Measurements from ENCODE around the gene VPS4B.

VPS4B gene

GRCh38 chr18:63409301-63409700 lies 13.0 kb downstream of the VPS4B start:
- TF ChIP-seq POLR2AphosphoS5 (IDR thresholded peaks at IDR 0.05; ENCODE audit: low read depth) (no peak), CTCF (IDR thresholded peaks at IDR 0.05; ENCODE audit: insufficient read depth, low read length) (no peak)
- Histone ChIP-seq H3K27ac (replicated peaks) (no peak overlapping the region), H3K27me3 (ENCODE audit: insufficient read depth, poor library complexity, severe bottlenecking) (no peaks in the 10 kb centered on the region), H3K4me3 (replicated peaks; ENCODE audit: insufficient read depth, low read length) (no peak overlapping the region)
- no peak for DNase-seq (ENCODE audit: low read depth in 1 of 2, low spot score in 1 of 2)

- DNase-seq (ENCODE audit: low read depth in 1 of 2, low spot score in 1 of 2), result no peak
- Histone ChIP-seq H3K4me3 (replicated peaks; ENCODE audit: insufficient read depth, low read length) (no peak overlapping the region), H3K27ac (replicated peaks) (no peak overlapping the region), H3K27me3 (ENCODE audit: insufficient read depth, poor library complexity, severe bottlenecking) (no peaks in the 10 kb centered on the region)
- TF ChIP-seq REST (IDR thresholded peaks at IDR 0.05; ENCODE audit: insufficient replicate concordance, low read depth) (no peak), SPI1 (IDR thresholded peaks at IDR 0.05; ENCODE audit: borderline replicate concordance, low read depth) (no peak), CTCF (IDR thresholded peaks at IDR 0.05; ENCODE audit: insufficient read depth, low read length) (no peak), POLR2AphosphoS5 (IDR thresholded peaks at IDR 0.05; ENCODE audit: low read depth) (no peak), GABPA (IDR thresholded peaks at IDR 0.05; ENCODE audit: low read depth) (no peak)
Observed at GRCh38 chr18:63407734-63408133, 14.5 kb downstream of the VPS4B start.

DNA sequence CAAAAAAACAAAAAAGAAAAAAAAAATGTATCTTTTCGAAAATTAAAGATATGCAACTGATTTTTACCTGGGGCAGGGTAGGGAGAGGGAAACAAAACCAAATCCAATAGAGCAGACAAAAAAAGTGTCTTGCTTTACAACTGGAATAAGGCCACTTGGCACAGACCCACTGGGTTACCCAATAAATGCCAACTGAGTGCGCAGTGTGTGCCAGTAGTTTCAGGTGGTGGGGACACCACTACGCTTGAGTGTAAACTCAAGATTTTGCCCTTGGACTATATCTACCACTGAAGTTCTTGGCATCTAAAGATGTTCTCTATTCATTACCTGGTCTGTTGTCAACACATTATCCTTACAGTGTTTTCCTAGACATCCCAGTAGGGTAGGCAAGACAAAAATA lies 16.3 kb downstream of the VPS4B start:
- Histone ChIP-seq H3K27ac (replicated peaks) (no peak overlapping the region), H3K27me3 (ENCODE audit: insufficient read depth, poor library complexity, severe bottlenecking) (no peaks in the 10 kb centered on the region), H3K4me3 (replicated peaks; ENCODE audit: insufficient read depth, low read length) (no peak overlapping the region)
- no peak for DNase-seq (ENCODE audit: low read depth in 1 of 2, low spot score in 1 of 2)
- TF ChIP-seq REST (IDR thresholded peaks at IDR 0.05; ENCODE audit: insufficient replicate concordance, low read depth), result no peak
- no peak for TF ChIP-seq GABPA (IDR thresholded peaks at IDR 0.05; ENCODE audit: low read depth)
- TF ChIP-seq SPI1 (IDR thresholded peaks at IDR 0.05; ENCODE audit: borderline replicate concordance, low read depth), result no peak
- TF ChIP-seq CTCF (IDR thresholded peaks at IDR 0.05; ENCODE audit: insufficient read depth, low read length), result no peak
- no peak for TF ChIP-seq POLR2AphosphoS5 (IDR thresholded peaks at IDR 0.05; ENCODE audit: low read depth)
